NOMO-1 treated with DMSO at 0.1 percent for 48 hours (cell line): ENCODE results near the gene TCF7L1.

Experiments
- DNase-seq: peaks from one replicate; lab custom pipeline; 2025; ENCODE audit not compliant: unreplicated experiment; lab: John Stamatoyannopoulos, UW

Gene TCF7L1

GRCh38 chr2:85162746-85163301 is 29.6 kb downstream of the TCF7L1 start:
- no peak for DNase-seq

GRCh38 chr2:85163675-85164074 is 30.5 kb downstream of the TCF7L1 start:
- DNase-seq = no peak

- no peak for DNase-seq
Observed at GRCh38 chr2:85164145-85164569, 31.0 kb downstream of the TCF7L1 start.

- no peak for DNase-seq
Observed at GRCh38 chr2:85165088-85165690, 32.0 kb downstream of the TCF7L1 start.

- no peak for DNase-seq
Observed at GRCh38 chr2:85166021-85166420, 32.8 kb downstream of the TCF7L1 start.

GRCh38 chr2:85167479-85167878 is 34.3 kb downstream of the TCF7L1 start:
- DNase-seq = no peak

- DNase-seq = no peak
Observed at GRCh38 chr2:85168942-85169341, 35.8 kb downstream of the TCF7L1 start.

GRCh38 chr2:85169581-85169980 is 36.4 kb downstream of the TCF7L1 start:
- no peak for DNase-seq

- DNase-seq = no peak
Observed at GRCh38 chr2:85170938-85171475, 37.8 kb downstream of the TCF7L1 start.

- no peak for DNase-seq
Observed at GRCh38 chr2:85171916-85172315, 38.7 kb downstream of the TCF7L1 start.

- DNase-seq = peak; percentile 53
Observed at GRCh38 chr2:85173909-85174308, 40.7 kb downstream of the TCF7L1 start.

GRCh38 chr2:85174943-85175342 is 41.8 kb downstream of the TCF7L1 start:
- no peak for DNase-seq

GRCh38 chr2:85175369-85176299 is 42.4 kb downstream of the TCF7L1 start:
- no peak for DNase-seq

- no peak for DNase-seq
Observed at GRCh38 chr2:85177031-85177824, 44.0 kb downstream of the TCF7L1 start.

- DNase-seq = no peak
Observed at GRCh38 chr2:85178154-85178553, 45.0 kb downstream of the TCF7L1 start.

- no peak for DNase-seq
Observed at GRCh38 chr2:85178980-85179411, 45.8 kb downstream of the TCF7L1 start.

GRCh38 chr2:85179541-85179940 is 46.3 kb downstream of the TCF7L1 start:
- DNase-seq = no peak

GRCh38 chr2:85180322-85181133 is 47.3 kb downstream of the TCF7L1 start:
- no peak for DNase-seq

GRCh38 chr2:85181134-85181631 is 48.0 kb downstream of the TCF7L1 start:
- DNase-seq = no peak
